ENCODE results near the gene CCDC78. TPM values are rescaled to one million over a fixed set of nuclear protein-coding genes. Genes with fewer than 3 reads are reported as not detected.
A peak's percentile ranks its signal among the peaks of the same experiment; 100 is the strongest.

The CCDC78 gene
- polyA plus RNA-seq, 1 donor from 2014 or later: 0.74 TPM

GRCh38 chr16:707062-707538 lies 19.1 kb downstream of the CCDC78 start:
- Mint-ChIP-seq H3K36me3 (peaks cover 2% of the 10 kb centered on the region), H3K4me3 (no peak overlapping the region), H3K9me3 (no peaks in the 10 kb centered on the region), H3K27ac (peak overlapping the region in 1 of 3 donors; percentile 88), H3K4me1 (peaks cover 0 to 5% (median 1%) of the 10 kb centered on the region in 3 donors), H3K27me3 (peaks cover 32% of the 10 kb centered on the region)

GRCh38 chr16:706189-707061 lies 19.8 kb downstream of the CCDC78 start:
- peaks cover 37% of the 10 kb centered on the region for H3K27me3 Mint-ChIP-seq
- H3K27ac Mint-ChIP-seq: peak overlapping the region in 1 of 3 donors; percentile 88
- H3K4me3 Mint-ChIP-seq: peak overlapping the region in 1 of 4 donors; percentile 8
- peaks cover 2% of the 10 kb centered on the region for H3K36me3 Mint-ChIP-seq
- H3K4me1 Mint-ChIP-seq: peaks cover 0 to 5% (median 1%) of the 10 kb centered on the region in 3 donors
- no peaks in the 10 kb centered on the region for H3K9me3 Mint-ChIP-seq

- Mint-ChIP-seq H3K36me3 (peaks cover 2% of the 10 kb centered on the region), H3K27ac (no peak within 1 kb of the TSS), H3K4me3 (peak within 1 kb of the TSS in 1 of 4 donors; percentile 8), H3K9me3 (no peaks in the 10 kb centered on the region), H3K27me3 (peaks cover 40% of the 10 kb centered on the region), H3K4me1 (peaks cover 0 to 3% (median 1%) of the 10 kb centered on the region in 3 donors)
These were observed 20.6 kb downstream of the CCDC78 start, which contains the start of gene FBXL16 for GRCh38 chr16:705431-706188. Gene FBXL16, minus strand, starts transcription at chr16:705801. Its CDS starts 8,396 bp downstream, at chr16:697405.

GRCh38 chr16:704552-705380 lies 21.5 kb downstream of the CCDC78 start:
- Mint-ChIP-seq H3K4me1 (peaks cover 0 to 3% (median 1%) of the 10 kb centered on the region in 3 donors), H3K9me3 (no peaks in the 10 kb centered on the region), H3K27ac (no peak overlapping the region), H3K4me3 (peak overlapping the region in 1 of 4 donors; percentile 33), H3K27me3 (peaks cover 40% of the 10 kb centered on the region), H3K36me3 (peaks cover 2% of the 10 kb centered on the region)

- peaks cover 2% of the 10 kb centered on the region for H3K36me3 Mint-ChIP-seq
- peaks cover 36% of the 10 kb centered on the region for H3K27me3 Mint-ChIP-seq
- H3K4me1 Mint-ChIP-seq: peaks cover 0 to 4% (median 3%) of the 10 kb centered on the region in 3 donors
- H3K9me3 Mint-ChIP-seq: no peaks in the 10 kb centered on the region
- no peak overlapping the region for H3K4me3 Mint-ChIP-seq
- H3K27ac Mint-ChIP-seq: no peak overlapping the region
These were observed 22.2 kb downstream of the CCDC78 start for GRCh38 chr16:704047-704446.

- Mint-ChIP-seq H3K9me3 (no peaks in the 10 kb centered on the region), H3K4me1 (peaks cover 0 to 4% (median 3%) of the 10 kb centered on the region in 3 donors), H3K36me3 (peaks cover 2% of the 10 kb centered on the region), H3K27ac (no peak overlapping the region), H3K4me3 (peak overlapping the region in 1 of 4 donors; percentile 43), H3K27me3 (peaks cover 34% of the 10 kb centered on the region)
These were observed 22.8 kb downstream of the CCDC78 start for GRCh38 chr16:703406-703805.

- H3K4me1 Mint-ChIP-seq: peaks cover 0 to 4% (median 3%) of the 10 kb centered on the region in 3 donors
- H3K9me3 Mint-ChIP-seq: no peaks in the 10 kb centered on the region
- H3K36me3 Mint-ChIP-seq: peaks cover 2% of the 10 kb centered on the region
- H3K27ac Mint-ChIP-seq: peak overlapping the region in 1 of 3 donors; percentile 90
- H3K27me3 Mint-ChIP-seq: peaks cover 26% of the 10 kb centered on the region
- H3K4me3 Mint-ChIP-seq: peak overlapping the region in 1 of 4 donors; percentile 78
These were observed 23.9 kb downstream of the CCDC78 start for GRCh38 chr16:702341-702740.

GRCh38 chr16:700684-701584 lies 25.3 kb downstream of the CCDC78 start:
- H3K9me3 Mint-ChIP-seq: no peaks in the 10 kb centered on the region
- H3K4me1 Mint-ChIP-seq: peaks cover 0 to 3% (median 3%) of the 10 kb centered on the region in 3 donors
- H3K27me3 Mint-ChIP-seq: peaks cover 18% of the 10 kb centered on the region
- H3K36me3 Mint-ChIP-seq: peaks cover 2% of the 10 kb centered on the region
- no peak overlapping the region for H3K27ac Mint-ChIP-seq
- no peak overlapping the region for H3K4me3 Mint-ChIP-seq

GRCh38 chr16:698911-699671 lies 27.2 kb downstream of the CCDC78 start:
- Mint-ChIP-seq H3K27ac (no peak overlapping the region), H3K9me3 (no peaks in the 10 kb centered on the region), H3K4me1 (peaks cover 0 to 7% (median 4%) of the 10 kb centered on the region in 3 donors), H3K4me3 (peak overlapping the region in 1 of 4 donors; percentile 65), H3K27me3 (peaks cover 22% of the 10 kb centered on the region), H3K36me3 (peaks cover 2% of the 10 kb centered on the region)

- H3K27me3 Mint-ChIP-seq: peaks cover 9% of the 10 kb centered on the region
- H3K9me3 Mint-ChIP-seq: no peaks in the 10 kb centered on the region
- peaks cover 5 to 12% (median 6%) of the 10 kb centered on the region in 3 donors for H3K4me1 Mint-ChIP-seq
- H3K36me3 Mint-ChIP-seq: no peaks in the 10 kb centered on the region
- peak overlapping the region; percentile 76 to 80 (median 78) for H3K4me3 Mint-ChIP-seq
- peak overlapping the region in 2 of 3 donors; percentile 72 to 76 for H3K27ac Mint-ChIP-seq
These were observed 30.7 kb downstream of the CCDC78 start for GRCh38 chr16:695355-696089.

- peak overlapping the region in 2 of 4 donors; percentile 17 to 76 for H3K4me3 Mint-ChIP-seq
- no peaks in the 10 kb centered on the region for H3K9me3 Mint-ChIP-seq
- no peaks in the 10 kb centered on the region for H3K36me3 Mint-ChIP-seq
- peaks cover 9% of the 10 kb centered on the region for H3K27me3 Mint-ChIP-seq
- peak overlapping the region in 1 of 3 donors; percentile 71 for H3K27ac Mint-ChIP-seq
- H3K4me1 Mint-ChIP-seq: peaks cover 8 to 12% (median 10%) of the 10 kb centered on the region in 3 donors
These were observed 31.3 kb downstream of the CCDC78 start for GRCh38 chr16:694863-695354.

GRCh38 chr16:694187-694862 lies 31.9 kb downstream of the CCDC78 start:
- Mint-ChIP-seq H3K27me3 (peaks cover 9% of the 10 kb centered on the region), H3K9me3 (no peaks in the 10 kb centered on the region), H3K27ac (peak overlapping the region in 1 of 3 donors; percentile 71), H3K36me3 (no peaks in the 10 kb centered on the region), H3K4me1 (peaks cover 8 to 13% (median 10%) of the 10 kb centered on the region in 3 donors), H3K4me3 (peak overlapping the region; percentile 50 to 89 (median 76))

Data from IgD-negative memory B cell (primary cell).